Activated T-cell treated with anti-CD3 and anti-CD28 coated beads, Interleukin-2, amount 50 U/mL, for 24 hours (primary cell): Measurements from ENCODE around the gene NUDCD3.

Experiments used
- DNase-seq: peaks from one replicate; pipeline ENCODE4 v3.0.0-alpha.2; 2020
- H3K27ac Mint-ChIP-seq: 2 replicates; pipeline ENCODE4 v1.8.0; 2020; ENCODE audit warnings: mild to moderate bottlenecking, mixed read lengths
- H3K27me3 Mint-ChIP-seq: 2 replicates; pipeline ENCODE4 v1.8.0; 2020; ENCODE audit warnings: mixed read lengths
- H3K36me3 Mint-ChIP-seq: 2 replicates; pipeline ENCODE4 v1.8.0; 2020; ENCODE audit warnings: low read depth, mixed read lengths
- H3K4me1 Mint-ChIP-seq: 2 replicates; pipeline ENCODE4 v1.8.0; 2020; ENCODE audit warnings: low read depth, mixed read lengths
- H3K4me3 Mint-ChIP-seq: 2 replicates; pipeline ENCODE4 v1.8.0; 2020; ENCODE audit warnings: mild to moderate bottlenecking, moderate library complexity, mixed read lengths
- H3K9me3 Mint-ChIP-seq: 2 replicates; pipeline ENCODE4 v1.8.0; 2020; ENCODE audit warnings: mixed read lengths

The NUDCD3 gene

GRCh38 chr7:44396931-44397545 is 93.4 kb downstream of the NUDCD3 start:
- no peak for DNase-seq
- H3K4me3 Mint-ChIP-seq = no peak overlapping the region
- H3K9me3 Mint-ChIP-seq = no peaks in the 10 kb centered on the region
- H3K27ac Mint-ChIP-seq = no peak overlapping the region
- H3K4me1 Mint-ChIP-seq = no peaks in the 10 kb centered on the region
- H3K36me3 Mint-ChIP-seq = peaks cover 78% of the 10 kb centered on the region
- no peaks in the 10 kb centered on the region for H3K27me3 Mint-ChIP-seq

- H3K27ac Mint-ChIP-seq = peak overlapping the region; percentile 2
- peaks cover 77% of the 10 kb centered on the region for H3K36me3 Mint-ChIP-seq
- DNase-seq = no peak
- H3K4me1 Mint-ChIP-seq = no peaks in the 10 kb centered on the region
- H3K9me3 Mint-ChIP-seq = no peaks in the 10 kb centered on the region
- H3K4me3 Mint-ChIP-seq = no peak overlapping the region
- H3K27me3 Mint-ChIP-seq = no peaks in the 10 kb centered on the region
These were observed 94.0 kb downstream of the NUDCD3 start for GRCh38 chr7:44396496-44396895.

GRCh38 chr7:44395067-44395466 is 95.4 kb downstream of the NUDCD3 start:
- H3K27ac Mint-ChIP-seq = no peak overlapping the region
- no peaks in the 10 kb centered on the region for H3K9me3 Mint-ChIP-seq
- peaks cover 76% of the 10 kb centered on the region for H3K36me3 Mint-ChIP-seq
- H3K27me3 Mint-ChIP-seq = no peaks in the 10 kb centered on the region
- no peaks in the 10 kb centered on the region for H3K4me1 Mint-ChIP-seq
- H3K4me3 Mint-ChIP-seq = no peak overlapping the region
- no peak for DNase-seq

- no peak overlapping the region for H3K4me3 Mint-ChIP-seq
- no peak overlapping the region for H3K27ac Mint-ChIP-seq
- no peaks in the 10 kb centered on the region for H3K4me1 Mint-ChIP-seq
- no peaks in the 10 kb centered on the region for H3K9me3 Mint-ChIP-seq
- DNase-seq = no peak
- H3K27me3 Mint-ChIP-seq = no peaks in the 10 kb centered on the region
- peaks cover 76% of the 10 kb centered on the region for H3K36me3 Mint-ChIP-seq
These were observed 95.8 kb downstream of the NUDCD3 start for GRCh38 chr7:44394636-44395035.

- H3K36me3 Mint-ChIP-seq = peaks cover 76% of the 10 kb centered on the region
These were observed 96.4 kb downstream of the NUDCD3 start for GRCh38 chr7:44394112-44394447.

GRCh38 chr7:44393238-44394111 is 97.0 kb downstream of the NUDCD3 start:
- Mint-ChIP-seq H3K4me3 (no peak overlapping the region), H3K4me1 (no peaks in the 10 kb centered on the region), H3K27ac (peak overlapping the region; percentile 37), H3K36me3 (peaks cover 77% of the 10 kb centered on the region), H3K9me3 (no peaks in the 10 kb centered on the region), H3K27me3 (no peaks in the 10 kb centered on the region)
- DNase-seq = no peak

More at GRCh38 chr7:44394112-44394447, 96.4 kb downstream of the NUDCD3 start:
- Mint-ChIP-seq H3K9me3 (no peaks in the 10 kb centered on the region), H3K27ac (no peak overlapping the region), H3K27me3 (no peaks in the 10 kb centered on the region), H3K4me1 (no peaks in the 10 kb centered on the region), H3K4me3 (no peak overlapping the region)
- no peak for DNase-seq

- no peaks in the 10 kb centered on the region for H3K4me1 Mint-ChIP-seq
- H3K27ac Mint-ChIP-seq = peak overlapping the region; percentile 75
- no peak overlapping the region for H3K4me3 Mint-ChIP-seq
- peaks cover 75% of the 10 kb centered on the region for H3K36me3 Mint-ChIP-seq
- no peak for DNase-seq
- H3K27me3 Mint-ChIP-seq = no peaks in the 10 kb centered on the region
- no peaks in the 10 kb centered on the region for H3K9me3 Mint-ChIP-seq
These were observed 97.8 kb downstream of the NUDCD3 start for GRCh38 chr7:44392618-44393010.

- Mint-ChIP-seq H3K9me3 (no peaks in the 10 kb centered on the region), H3K36me3 (peaks cover 77% of the 10 kb centered on the region), H3K4me3 (no peak overlapping the region), H3K27me3 (no peaks in the 10 kb centered on the region), H3K4me1 (no peaks in the 10 kb centered on the region), H3K27ac (peak overlapping the region; percentile 72)
- no peak for DNase-seq
These were observed 98.5 kb downstream of the NUDCD3 start for GRCh38 chr7:44391746-44392617.

GRCh38 chr7:44391171-44391570 is 99.3 kb downstream of the NUDCD3 start:
- Mint-ChIP-seq H3K27ac (no peak overlapping the region), H3K27me3 (no peaks in the 10 kb centered on the region), H3K36me3 (peaks cover 80% of the 10 kb centered on the region), H3K9me3 (no peaks in the 10 kb centered on the region), H3K4me1 (no peaks in the 10 kb centered on the region), H3K4me3 (no peak overlapping the region)
- DNase-seq = no peak

GRCh38 chr7:44390701-44391100 is 99.8 kb downstream of the NUDCD3 start:
- H3K36me3 Mint-ChIP-seq = peaks cover 85% of the 10 kb centered on the region
- DNase-seq = no peak
- H3K27me3 Mint-ChIP-seq = no peaks in the 10 kb centered on the region
- H3K9me3 Mint-ChIP-seq = no peaks in the 10 kb centered on the region
- H3K27ac Mint-ChIP-seq = peak overlapping the region; percentile 53
- no peaks in the 10 kb centered on the region for H3K4me1 Mint-ChIP-seq
- no peak overlapping the region for H3K4me3 Mint-ChIP-seq

GRCh38 chr7:44388089-44388970 is 102.1 kb downstream of the NUDCD3 start:
- H3K27ac Mint-ChIP-seq = peak overlapping the region; percentile 10

GRCh38 chr7:44387389-44387788 is 103.1 kb downstream of the NUDCD3 start:
- no peak overlapping the region for H3K4me3 Mint-ChIP-seq
- no peaks in the 10 kb centered on the region for H3K27me3 Mint-ChIP-seq
- peaks cover 92% of the 10 kb centered on the region for H3K36me3 Mint-ChIP-seq
- peak overlapping the region; percentile 2 for H3K27ac Mint-ChIP-seq
- no peak for DNase-seq
- H3K4me1 Mint-ChIP-seq = no peaks in the 10 kb centered on the region
- H3K9me3 Mint-ChIP-seq = no peaks in the 10 kb centered on the region

More at GRCh38 chr7:44388089-44388970, 102.1 kb downstream of the NUDCD3 start:
- no peaks in the 10 kb centered on the region for H3K9me3 Mint-ChIP-seq
- no peaks in the 10 kb centered on the region for H3K27me3 Mint-ChIP-seq
- H3K4me1 Mint-ChIP-seq = no peaks in the 10 kb centered on the region
- no peak for DNase-seq
- peaks cover 92% of the 10 kb centered on the region for H3K36me3 Mint-ChIP-seq
- H3K4me3 Mint-ChIP-seq = no peak overlapping the region

- DNase-seq = no peak
- Mint-ChIP-seq H3K4me1 (no peaks in the 10 kb centered on the region), H3K36me3 (peaks cover 91% of the 10 kb centered on the region), H3K4me3 (no peak overlapping the region), H3K27ac (peak overlapping the region; percentile 38), H3K27me3 (no peaks in the 10 kb centered on the region), H3K9me3 (no peaks in the 10 kb centered on the region)
These were observed 104.1 kb downstream of the NUDCD3 start for GRCh38 chr7:44386139-44386913.
